GM21723 (cell line): ENCODE measurements around the gene KCTD8.
"Not testable (repeated sequence)": the region's sequence is repeated elsewhere in the genome, so short reads cannot be mapped to it uniquely, and the experiment has no call there.

Experiments
- ATAC-seq: cut with Tn5 transposase; IDR thresholded peaks from one replicate; pipeline ENCODE4 v1.9.1; 2021; ENCODE audit warnings: mild to moderate bottlenecking, moderate library complexity; ENCODE audit not compliant: unreplicated experiment

The KCTD8 gene

GRCh38 chr4:44167766-44168165, 280.8 kb downstream of the KCTD8 start:
- ATAC-seq: not testable (repeated sequence)

GRCh38 chr4:44165938-44166337, 282.7 kb downstream of the KCTD8 start:
- no peak for ATAC-seq

- ATAC-seq: no peak
Observed at GRCh38 chr4:44162538-44163270, 285.9 kb downstream of the KCTD8 start.

- ATAC-seq: no peak
Observed at GRCh38 chr4:44161756-44162155, 286.9 kb downstream of the KCTD8 start.

GRCh38 chr4:44160776-44161367, 287.7 kb downstream of the KCTD8 start:
- ATAC-seq: no peak

GRCh38 chr4:44159991-44160390, 288.6 kb downstream of the KCTD8 start:
- ATAC-seq: no peak

- ATAC-seq: no peak
Observed at GRCh38 chr4:44157611-44158277, 290.9 kb downstream of the KCTD8 start.

- ATAC-seq: no peak
Observed at GRCh38 chr4:44150091-44150576, 298.5 kb downstream of the KCTD8 start.

GRCh38 chr4:44149282-44149681, 299.3 kb downstream of the KCTD8 start:
- no peak for ATAC-seq

GRCh38 chr4:44147571-44148075, 301.0 kb downstream of the KCTD8 start:
- ATAC-seq: no peak

- no peak for ATAC-seq
Observed at GRCh38 chr4:44146516-44146915, 302.1 kb downstream of the KCTD8 start.

- no peak for ATAC-seq
Observed at GRCh38 chr4:44145868-44146267, 302.7 kb downstream of the KCTD8 start.

- no peak for ATAC-seq
Observed at GRCh38 chr4:44132526-44132925, 316.1 kb downstream of the KCTD8 start.
